ENCODE data around the gene MAPK8IP2.

GRCh38 chr22:50611341-50612060 lies 10.9 kb downstream of the MAPK8IP2 start:
- TF ChIP-seq CTCF (optimal IDR thresholded peaks at IDR 0.05 in 1 of 3, IDR thresholded peaks at IDR 0.05 in 1 of 3, conservative IDR thresholded peaks at IDR 0.05 in 1 of 3; ENCODE audit: extremely low read depth in 1 of 3, insufficient read depth in 2 of 3, low read length in 3 of 3) = no peak
- no peak for TF ChIP-seq EZH2 (IDR thresholded peaks at IDR 0.05; ENCODE audit: low read length)

Data from keratinocyte (primary cell).